ENCODE data around the gene MYOCD.

Gene MYOCD

DNA sequence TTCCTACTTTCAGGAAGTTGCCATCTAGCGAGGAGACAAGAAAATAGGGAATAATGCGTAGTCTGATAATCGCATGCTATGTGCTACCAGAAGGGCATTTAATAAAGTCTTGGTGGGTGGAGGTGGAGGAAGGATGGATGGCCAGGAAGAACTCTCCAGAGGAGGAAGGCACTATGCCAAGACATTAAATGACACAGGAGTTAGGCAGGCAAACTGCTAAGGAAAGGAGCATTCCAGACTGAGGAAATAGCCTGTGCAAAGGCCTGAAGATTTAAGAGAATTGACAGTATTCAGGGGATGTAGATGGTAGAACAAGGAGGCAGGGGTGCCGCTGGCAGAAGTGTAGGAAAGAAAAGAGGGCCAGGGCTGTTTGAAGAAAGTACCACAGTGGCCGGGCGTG is 104.3 kb downstream of the MYOCD start:
- Histone ChIP-seq H3K9me3 (ENCODE audit: insufficient read depth, low read depth, low read length) (no peaks in the 10 kb centered on the region), H3K9ac (ENCODE audit: low read depth, low read length) (no peak overlapping the region), H3K36me3 (ENCODE audit: insufficient read depth, low read depth, low read length) (no peaks in the 10 kb centered on the region), H3K4me1 (ENCODE audit: insufficient read depth, low read length) (no peaks in the 10 kb centered on the region), H3K27me3 (ENCODE audit: insufficient read depth, low read length) (no peaks in the 10 kb centered on the region), H3K4me3 (ENCODE audit: low read length) (no peak overlapping the region), H3K27ac (ENCODE audit: low read length) (no peak overlapping the region)

DNA sequence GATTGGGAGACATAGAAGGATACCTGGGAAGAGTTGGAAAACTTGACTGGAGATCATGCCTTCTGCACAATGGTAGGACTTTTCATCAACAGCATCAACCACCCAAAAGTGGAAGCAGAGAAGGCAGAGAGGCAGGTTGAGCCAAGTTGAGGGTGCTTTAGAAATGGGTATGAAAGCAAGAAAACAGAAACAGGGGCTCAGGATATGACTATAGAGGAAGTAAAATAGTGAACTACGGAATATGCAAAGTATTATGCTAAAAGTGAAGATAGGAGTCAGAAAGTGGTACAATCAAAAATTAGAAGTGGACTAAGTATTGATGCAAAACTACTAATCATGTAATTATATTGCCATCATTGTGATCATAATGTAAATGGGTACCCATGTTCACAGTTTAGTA is 107.5 kb downstream of the MYOCD start:
- Histone ChIP-seq H3K27ac (ENCODE audit: low read length) (no peak overlapping the region), H3K4me1 (ENCODE audit: insufficient read depth, low read length) (no peaks in the 10 kb centered on the region), H3K27me3 (ENCODE audit: insufficient read depth, low read length) (no peaks in the 10 kb centered on the region), H3K4me3 (ENCODE audit: low read length) (no peak overlapping the region), H3K9ac (ENCODE audit: low read depth, low read length) (no peak overlapping the region), H3K9me3 (ENCODE audit: insufficient read depth, low read depth, low read length) (no peaks in the 10 kb centered on the region), H3K36me3 (ENCODE audit: insufficient read depth, low read depth, low read length) (no peaks in the 10 kb centered on the region)

DNA sequence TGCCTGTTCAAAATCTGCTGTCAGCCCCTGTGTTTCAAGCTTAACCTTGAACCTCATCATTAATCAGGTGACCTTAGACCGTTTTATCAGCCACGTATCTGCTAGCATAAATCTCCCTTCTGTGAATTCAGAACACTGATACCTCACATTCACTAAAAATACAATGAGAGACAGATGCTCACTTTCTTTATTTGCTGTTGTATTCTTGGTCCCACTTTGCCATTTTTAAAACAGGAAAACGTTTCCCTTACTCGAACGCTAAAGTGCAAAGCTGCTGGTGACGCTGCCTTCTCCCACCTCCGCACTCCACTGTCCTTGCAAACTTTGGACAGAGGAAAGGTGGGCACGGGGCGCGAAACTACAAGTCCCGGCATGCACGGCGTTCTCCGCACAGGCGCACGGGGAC is 123.4 kb downstream of the MYOCD start:
- H3K4me3 ChIP-seq (ENCODE audit: low read length), result peak overlapping the region; percentile 94
- H3K9me3 ChIP-seq (ENCODE audit: insufficient read depth, low read depth, low read length), result no peaks in the 10 kb centered on the region
- peak overlapping the region; percentile 74; the same call in 1 of the 2 replicates for H3K9ac ChIP-seq (ENCODE audit: low read depth, low read length)
- no peaks in the 10 kb centered on the region for H3K36me3 ChIP-seq (ENCODE audit: insufficient read depth, low read depth, low read length)
- no peak overlapping the region for H3K27ac ChIP-seq (ENCODE audit: low read length)
- peaks cover 10% of the 10 kb centered on the region; the same call in 1 of the 2 replicates for H3K4me1 ChIP-seq (ENCODE audit: insufficient read depth, low read length)
- H3K27me3 ChIP-seq (ENCODE audit: insufficient read depth, low read length), result peaks cover 16% of the 10 kb centered on the region

DNA sequence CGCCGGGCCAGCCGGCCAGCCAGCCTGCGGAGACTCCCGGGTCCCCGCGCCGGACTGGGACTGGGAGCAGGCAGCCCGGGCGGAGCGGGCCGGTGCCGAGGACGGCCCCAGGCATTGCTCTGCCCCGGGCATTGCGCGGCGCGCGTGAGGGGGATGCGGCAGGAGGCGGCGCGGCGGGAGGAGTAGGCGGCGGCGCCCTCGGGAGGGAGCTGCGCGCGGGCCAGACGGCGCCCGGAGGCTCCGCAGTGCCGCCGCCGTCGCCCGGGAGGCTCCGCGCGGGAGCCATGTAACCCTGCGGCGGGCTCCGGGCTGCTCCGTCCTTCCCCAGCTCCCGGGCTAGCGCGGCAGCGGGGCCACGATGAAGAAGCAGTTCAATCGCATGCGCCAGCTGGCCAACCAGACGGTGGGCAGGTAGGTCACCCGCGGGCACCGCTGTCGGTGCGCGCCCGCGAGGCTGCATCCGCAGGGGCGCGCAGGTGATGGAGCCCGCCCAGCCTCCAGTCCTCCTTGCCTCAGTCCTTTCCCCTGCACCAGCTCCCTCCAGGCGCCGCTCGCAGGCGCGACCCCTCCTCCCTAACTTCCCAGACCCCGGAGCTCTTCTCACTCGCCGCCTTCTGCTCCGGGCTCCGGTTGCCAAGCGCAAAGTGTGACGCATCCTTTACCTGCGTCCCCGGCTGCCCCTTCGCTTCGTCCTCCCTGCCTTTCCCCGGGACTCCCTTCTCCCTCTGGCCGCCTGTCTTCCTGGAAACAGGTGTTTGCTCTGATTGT is 124.0 kb downstream of the MYOCD start, which contains the start of gene ARHGAP44:
Gene ARHGAP44, plus strand, starts transcription at position 18 of the 768 bp plus-strand sequence. Its CDS starts 341 bp downstream, at position 359.
- H3K4me3 ChIP-seq (ENCODE audit: low read length), result peak within 1 kb of the TSS; percentile 94
- H3K9ac ChIP-seq (ENCODE audit: low read depth, low read length), result peak within 1 kb of the TSS; percentile 74; the same call in 1 of the 2 replicates
- H3K27me3 ChIP-seq (ENCODE audit: insufficient read depth, low read length), result peaks cover 16% of the 10 kb centered on the region
- H3K9me3 ChIP-seq (ENCODE audit: insufficient read depth, low read depth, low read length), result no peaks in the 10 kb centered on the region
- H3K36me3 ChIP-seq (ENCODE audit: insufficient read depth, low read depth, low read length), result no peaks in the 10 kb centered on the region
- H3K4me1 ChIP-seq (ENCODE audit: insufficient read depth, low read length), result peaks cover 10% of the 10 kb centered on the region; the same call in 1 of the 2 replicates
- no peak within 1 kb of the TSS for H3K27ac ChIP-seq (ENCODE audit: low read length)

DNA sequence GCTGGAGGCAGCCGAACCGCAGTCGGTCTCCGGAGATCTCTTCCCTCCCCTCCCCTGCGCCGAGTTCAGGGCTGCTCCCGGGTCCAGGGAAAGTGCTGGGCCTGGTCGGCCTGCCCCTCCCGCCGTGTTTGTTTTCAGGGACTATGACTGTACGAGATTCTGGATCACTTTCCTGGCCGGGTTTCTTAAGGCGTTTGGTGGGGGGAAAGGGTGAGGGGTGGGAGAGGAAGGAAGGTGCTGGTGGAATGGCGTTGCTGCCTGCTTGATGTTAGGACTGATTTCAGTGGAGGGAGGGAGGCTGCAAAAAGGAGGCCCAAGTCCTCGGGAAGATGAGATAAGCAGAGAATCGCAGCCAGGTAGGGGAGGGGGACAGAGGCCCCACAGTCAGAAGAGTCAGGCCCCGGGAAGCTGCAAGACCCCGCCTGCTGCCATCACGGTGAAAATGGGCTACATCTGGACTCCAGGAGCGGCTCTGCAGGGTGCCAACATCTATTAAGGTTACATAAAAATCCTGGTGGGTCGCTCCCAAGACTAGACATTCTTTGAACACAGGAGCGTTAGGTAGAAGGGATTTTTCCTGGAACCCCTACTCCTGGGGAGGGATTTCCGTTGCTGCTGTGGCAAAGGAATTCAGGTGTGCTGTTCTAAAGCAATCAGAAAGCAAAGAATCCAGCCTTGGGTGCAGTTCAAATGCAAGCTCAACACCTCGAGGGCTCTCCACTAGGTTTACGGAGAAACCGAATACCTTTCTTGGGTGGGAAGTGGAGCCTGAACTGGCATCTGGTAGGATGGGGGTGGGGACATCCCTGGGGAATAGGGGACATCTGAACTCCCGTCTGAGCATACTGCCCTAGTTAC is 124.8 kb downstream of the MYOCD start:
- H3K27me3 ChIP-seq (ENCODE audit: insufficient read depth, low read length), result peaks cover 16% of the 10 kb centered on the region
- no peaks in the 10 kb centered on the region for H3K36me3 ChIP-seq (ENCODE audit: insufficient read depth, low read depth, low read length)
- H3K4me1 ChIP-seq (ENCODE audit: insufficient read depth, low read length), result peaks cover 10% of the 10 kb centered on the region; the same call in 1 of the 2 replicates
- H3K27ac ChIP-seq (ENCODE audit: low read length), result no peak overlapping the region
- peak overlapping the region; percentile 94 for H3K4me3 ChIP-seq (ENCODE audit: low read length)
- H3K9ac ChIP-seq (ENCODE audit: low read depth, low read length), result peak overlapping the region; percentile 74; the same call in 1 of the 2 replicates
- H3K9me3 ChIP-seq (ENCODE audit: insufficient read depth, low read depth, low read length), result no peaks in the 10 kb centered on the region

DNA sequence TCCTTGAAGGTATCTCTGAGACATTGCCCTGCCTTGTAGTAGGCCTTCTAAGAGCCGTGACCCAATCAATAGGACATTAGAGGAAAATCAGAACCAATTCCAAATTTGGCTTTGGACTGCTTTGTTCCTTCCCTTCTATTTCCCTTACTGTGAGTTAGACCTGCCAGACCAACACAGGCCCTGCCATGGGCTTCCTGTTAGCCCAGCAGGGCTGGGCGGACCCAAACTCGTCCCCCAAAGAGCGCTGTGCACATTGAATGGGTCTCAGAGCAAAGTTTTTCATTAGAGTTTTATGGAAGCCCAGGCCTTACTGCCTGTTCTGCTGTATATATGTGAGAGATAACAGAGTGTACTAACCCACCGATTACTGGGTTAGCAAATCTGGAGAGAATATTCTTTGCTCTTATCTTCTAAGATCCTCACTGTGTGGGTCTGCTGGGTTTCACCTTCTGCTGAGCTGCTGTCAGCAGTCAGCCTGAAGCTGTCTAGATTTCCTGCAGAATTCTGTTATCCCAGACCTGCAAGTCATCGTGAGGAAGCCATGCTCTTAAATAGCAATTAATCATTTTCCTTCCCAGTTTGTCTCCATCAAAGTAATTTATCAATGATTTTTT is 129.3 kb downstream of the MYOCD start:
- Histone ChIP-seq H3K9me3 (ENCODE audit: insufficient read depth, low read depth, low read length) (no peaks in the 10 kb centered on the region), H3K36me3 (ENCODE audit: insufficient read depth, low read depth, low read length) (no peaks in the 10 kb centered on the region), H3K4me1 (ENCODE audit: insufficient read depth, low read length) (peaks cover 6% of the 10 kb centered on the region; the same call in 1 of the 2 replicates), H3K9ac (ENCODE audit: low read depth, low read length) (no peak overlapping the region), H3K4me3 (ENCODE audit: low read length) (no peak overlapping the region), H3K27ac (ENCODE audit: low read length) (no peak overlapping the region), H3K27me3 (ENCODE audit: insufficient read depth, low read length) (peaks cover 10% of the 10 kb centered on the region; the same call in 1 of the 2 replicates)

DNA sequence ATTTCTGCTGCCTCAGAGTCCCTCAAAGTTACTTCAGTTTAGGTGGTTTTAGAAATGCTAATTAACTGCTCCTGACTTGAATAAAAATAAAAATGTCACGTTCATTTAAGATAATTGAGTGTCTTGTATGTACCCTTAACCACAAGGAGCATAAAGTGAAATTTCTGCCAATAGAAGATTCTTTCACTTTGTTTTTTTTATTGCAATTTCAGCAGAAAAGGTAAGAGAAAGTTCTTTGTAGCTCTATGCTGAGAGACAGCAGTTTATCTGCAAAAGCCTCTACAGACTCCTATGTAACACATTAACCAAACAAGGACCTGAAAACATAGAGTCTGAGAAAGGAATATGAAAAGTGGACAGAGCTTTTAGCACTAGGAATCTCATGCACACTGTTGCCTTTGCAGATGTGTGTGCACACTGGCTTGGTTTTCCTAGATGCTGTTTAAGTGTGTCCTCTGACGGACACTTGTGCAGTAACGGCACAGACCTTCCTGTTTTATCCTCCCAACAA is 135.2 kb downstream of the MYOCD start:
- Histone ChIP-seq H3K9ac (ENCODE audit: low read depth, low read length) (no peak overlapping the region), H3K27me3 (ENCODE audit: insufficient read depth, low read length) (no peaks in the 10 kb centered on the region), H3K27ac (ENCODE audit: low read length) (no peak overlapping the region), H3K4me1 (ENCODE audit: insufficient read depth, low read length) (no peaks in the 10 kb centered on the region), H3K9me3 (ENCODE audit: insufficient read depth, low read depth, low read length) (no peaks in the 10 kb centered on the region), H3K36me3 (ENCODE audit: insufficient read depth, low read depth, low read length) (no peaks in the 10 kb centered on the region), H3K4me3 (ENCODE audit: low read length) (no peak overlapping the region)

DNA sequence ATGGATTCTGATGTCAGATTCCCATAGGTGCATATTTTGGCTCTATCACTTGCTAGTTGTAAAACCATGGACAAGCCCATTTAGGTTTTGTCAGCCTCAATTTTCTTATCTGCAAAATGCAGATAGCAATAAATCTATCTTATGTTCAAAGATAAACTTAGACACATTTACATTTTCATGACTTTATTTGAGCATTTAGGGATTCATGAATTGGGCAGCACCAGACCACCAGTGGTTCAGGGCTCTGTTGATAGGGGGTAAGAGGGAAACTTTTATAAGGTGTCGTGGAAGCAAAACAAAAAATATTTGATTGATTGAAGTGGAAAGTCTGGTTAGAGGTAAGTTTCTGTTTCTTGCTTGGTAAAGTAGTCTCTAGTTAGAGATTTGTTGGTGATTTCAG is 140.9 kb downstream of the MYOCD start:
- Histone ChIP-seq H3K27ac (ENCODE audit: low read length) (no peak overlapping the region), H3K4me3 (ENCODE audit: low read length) (no peak overlapping the region), H3K27me3 (ENCODE audit: insufficient read depth, low read length) (no peaks in the 10 kb centered on the region), H3K36me3 (ENCODE audit: insufficient read depth, low read depth, low read length) (no peaks in the 10 kb centered on the region), H3K9me3 (ENCODE audit: insufficient read depth, low read depth, low read length) (peaks cover 20% of the 10 kb centered on the region), H3K9ac (ENCODE audit: low read depth, low read length) (no peak overlapping the region), H3K4me1 (ENCODE audit: insufficient read depth, low read length) (peaks cover 3% of the 10 kb centered on the region; the same call in 1 of the 2 replicates)

DNA sequence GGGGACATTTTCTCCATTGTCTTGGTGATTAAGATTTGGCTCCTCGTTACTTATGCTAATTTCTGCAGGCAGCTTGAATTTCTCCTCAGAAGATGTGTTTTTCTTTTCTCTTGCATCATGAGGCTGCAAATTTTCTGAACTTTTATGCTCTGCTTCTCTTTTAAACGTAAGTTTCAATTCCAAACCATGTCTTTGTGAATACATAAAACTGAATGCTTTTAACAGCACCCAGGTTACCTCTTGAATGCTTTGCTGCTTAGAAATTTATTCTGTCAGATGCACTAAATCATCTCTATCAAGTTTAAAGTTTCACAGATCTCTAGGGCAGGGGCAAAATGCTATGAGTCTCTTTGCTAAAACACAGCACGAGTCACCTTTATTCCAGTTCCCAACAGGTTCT is 143.0 kb downstream of the MYOCD start:
- Histone ChIP-seq H3K27ac (ENCODE audit: low read length) (no peak overlapping the region), H3K4me3 (ENCODE audit: low read length) (no peak overlapping the region), H3K9me3 (ENCODE audit: insufficient read depth, low read depth, low read length) (peaks cover 20% of the 10 kb centered on the region), H3K36me3 (ENCODE audit: insufficient read depth, low read depth, low read length) (no peaks in the 10 kb centered on the region), H3K4me1 (ENCODE audit: insufficient read depth, low read length) (peaks cover 3% of the 10 kb centered on the region; the same call in 1 of the 2 replicates), H3K9ac (ENCODE audit: low read depth, low read length) (no peak overlapping the region), H3K27me3 (ENCODE audit: insufficient read depth, low read length) (no peaks in the 10 kb centered on the region)

DNA sequence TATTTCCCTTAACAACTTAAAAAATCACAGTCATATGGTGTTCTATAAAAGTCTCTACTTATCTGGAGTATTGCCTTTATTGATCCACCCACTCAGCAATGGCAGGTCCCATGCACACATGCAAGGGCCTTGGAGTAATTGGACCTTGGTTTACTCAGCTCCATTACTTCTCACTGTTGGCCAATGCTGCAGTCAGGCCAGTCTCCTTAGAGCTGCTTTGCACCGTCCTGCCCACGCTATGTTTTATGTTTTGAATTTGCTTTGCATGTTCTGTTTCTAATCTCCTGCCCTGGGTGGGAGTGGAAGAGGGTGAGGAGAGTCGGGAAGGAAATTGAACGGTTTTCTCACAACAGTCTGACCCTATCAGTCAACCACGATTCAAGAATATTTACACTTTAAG is 147.2 kb downstream of the MYOCD start:
- no peak overlapping the region for H3K27ac ChIP-seq (ENCODE audit: low read length)
- peaks cover 3% of the 10 kb centered on the region; the same call in 1 of the 2 replicates for H3K4me1 ChIP-seq (ENCODE audit: insufficient read depth, low read length)
- H3K27me3 ChIP-seq (ENCODE audit: insufficient read depth, low read length), result no peaks in the 10 kb centered on the region
- H3K4me3 ChIP-seq (ENCODE audit: low read length), result no peak overlapping the region
- peaks cover 14% of the 10 kb centered on the region for H3K9me3 ChIP-seq (ENCODE audit: insufficient read depth, low read depth, low read length)
- no peak overlapping the region for H3K9ac ChIP-seq (ENCODE audit: low read depth, low read length)
- H3K36me3 ChIP-seq (ENCODE audit: insufficient read depth, low read depth, low read length), result no peaks in the 10 kb centered on the region

DNA sequence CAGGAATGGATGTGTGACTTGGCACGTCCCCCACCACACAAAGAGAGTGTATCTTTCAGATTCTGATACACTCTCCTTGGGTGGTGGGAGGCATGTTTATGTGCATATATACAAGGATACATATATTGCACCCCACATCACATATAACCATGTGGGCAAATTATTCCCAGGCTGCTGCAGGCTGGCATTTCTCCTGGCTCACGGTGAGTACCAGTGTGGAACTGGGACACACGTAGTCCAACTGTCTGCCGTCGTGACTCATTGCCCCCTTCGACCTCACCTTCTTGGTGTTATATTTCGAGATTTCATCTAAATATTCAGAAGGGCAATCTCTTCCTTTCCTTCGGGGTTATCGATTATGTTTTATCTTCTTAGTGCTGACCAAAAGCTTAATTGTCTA is 148.0 kb downstream of the MYOCD start:
- no peak overlapping the region for H3K27ac ChIP-seq (ENCODE audit: low read length)
- no peaks in the 10 kb centered on the region for H3K36me3 ChIP-seq (ENCODE audit: insufficient read depth, low read depth, low read length)
- H3K9ac ChIP-seq (ENCODE audit: low read depth, low read length), result no peak overlapping the region
- H3K4me1 ChIP-seq (ENCODE audit: insufficient read depth, low read length), result peaks cover 3% of the 10 kb centered on the region; the same call in 1 of the 2 replicates
- H3K9me3 ChIP-seq (ENCODE audit: insufficient read depth, low read depth, low read length), result peaks cover 6% of the 10 kb centered on the region
- H3K27me3 ChIP-seq (ENCODE audit: insufficient read depth, low read length), result no peaks in the 10 kb centered on the region
- no peak overlapping the region for H3K4me3 ChIP-seq (ENCODE audit: low read length)
